ENCODE measurements around the gene FAF1. TPM values are rescaled to one million over a fixed set of nuclear protein-coding genes. Genes with fewer than 3 reads are reported as not detected.

Gene FAF1
- total RNA-seq, 1 experiment from 2014 or later, result 109 TPM

DNA sequence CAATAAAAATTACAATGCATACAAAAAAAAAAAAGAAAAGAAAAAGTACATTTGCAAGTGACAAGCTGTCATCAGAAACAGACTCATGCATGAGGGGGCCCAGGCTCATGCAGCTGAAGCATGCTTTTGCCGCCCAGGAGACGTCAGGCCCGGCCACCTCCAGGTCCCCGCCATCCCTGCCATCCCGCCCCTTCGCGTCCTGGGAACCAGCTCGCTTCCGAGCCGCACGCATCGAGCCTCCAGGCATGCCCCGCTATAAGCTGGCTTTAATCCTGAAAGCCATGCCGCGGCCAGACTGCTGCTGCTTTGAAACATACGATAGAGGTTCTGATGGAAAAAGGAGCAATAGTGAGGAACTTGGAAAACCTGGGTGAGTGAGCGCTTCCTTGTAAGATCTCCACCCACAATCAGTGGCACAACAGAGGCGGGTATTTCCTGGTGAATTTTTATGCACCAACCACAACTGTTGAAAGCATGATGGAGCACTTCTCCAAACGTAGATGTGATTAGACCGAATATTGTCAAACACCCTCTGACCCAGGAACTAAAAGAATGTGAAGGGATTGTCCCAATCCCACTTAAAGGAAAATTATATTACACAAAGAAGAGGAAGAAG, 113.7 kb downstream of the FAF1 start:
- no TSS peak for BruUV-seq (replicated peaks)
- POLR2A ChIA-PET (ENCODE audit: low non-redundant PET), result no interaction called here
- Histone ChIP-seq H3K36me3 (ENCODE audit: insufficient read depth, low read length, poor library complexity, severe bottlenecking) (no peaks in the 10 kb centered on the region), H3K27ac (ENCODE audit: low read depth, low read length, poor library complexity, severe bottlenecking) (no peak overlapping the region), H3K4me1 (ENCODE audit: insufficient read depth, low read length, poor library complexity, severe bottlenecking) (no peaks in the 10 kb centered on the region), H3K9me3 (ENCODE audit: low read depth, low read length, poor library complexity, severe bottlenecking) (peaks cover 6% of the 10 kb centered on the region), H3K27me3 (replicated peaks; ENCODE audit: insufficient read depth, low read depth, low read length, poor library complexity) (no peaks in the 10 kb centered on the region), H3K4me3 (ENCODE audit: low read depth, low read length, poor library complexity, severe bottlenecking) (no peak overlapping the region)
- intact Hi-C loops (cut with micrococcal nuclease; ENCODE audit: unreplicated experiment), result no loop called here
- CTCF ChIA-PET, result interaction anchor here (0.6 kb wide), 1 partner anchor 83 kb away, joined by 3 read pairs; no protein-coding TSS in a partner anchor
- no peak for DNase-seq (ENCODE audit: low spot score)
- TF ChIP-seq EZH2 (IDR thresholded peaks at IDR 0.05; ENCODE audit: borderline replicate concordance, low read depth, low read length, poor library complexity, severe bottlenecking), result no peak
- TF ChIP-seq, protein P1, sequence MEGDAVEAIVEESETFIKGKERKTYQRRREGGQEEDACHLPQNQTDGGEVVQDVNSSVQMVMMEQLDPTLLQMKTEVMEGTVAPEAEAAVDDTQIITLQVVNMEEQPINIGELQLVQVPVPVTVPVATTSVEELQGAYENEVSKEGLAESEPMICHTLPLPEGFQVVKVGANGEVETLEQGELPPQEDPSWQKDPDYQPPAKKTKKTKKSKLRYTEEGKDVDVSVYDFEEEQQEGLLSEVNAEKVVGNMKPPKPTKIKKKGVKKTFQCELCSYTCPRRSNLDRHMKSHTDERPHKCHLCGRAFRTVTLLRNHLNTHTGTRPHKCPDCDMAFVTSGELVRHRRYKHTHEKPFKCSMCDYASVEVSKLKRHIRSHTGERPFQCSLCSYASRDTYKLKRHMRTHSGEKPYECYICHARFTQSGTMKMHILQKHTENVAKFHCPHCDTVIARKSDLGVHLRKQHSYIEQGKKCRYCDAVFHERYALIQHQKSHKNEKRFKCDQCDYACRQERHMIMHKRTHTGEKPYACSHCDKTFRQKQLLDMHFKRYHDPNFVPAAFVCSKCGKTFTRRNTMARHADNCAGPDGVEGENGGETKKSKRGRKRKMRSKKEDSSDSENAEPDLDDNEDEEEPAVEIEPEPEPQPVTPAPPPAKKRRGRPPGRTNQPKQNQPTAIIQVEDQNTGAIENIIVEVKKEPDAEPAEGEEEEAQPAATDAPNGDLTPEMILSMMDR (conservative IDR thresholded peaks at IDR 0.05; ENCODE audit: low read depth, low read length), result no peak

DNA sequence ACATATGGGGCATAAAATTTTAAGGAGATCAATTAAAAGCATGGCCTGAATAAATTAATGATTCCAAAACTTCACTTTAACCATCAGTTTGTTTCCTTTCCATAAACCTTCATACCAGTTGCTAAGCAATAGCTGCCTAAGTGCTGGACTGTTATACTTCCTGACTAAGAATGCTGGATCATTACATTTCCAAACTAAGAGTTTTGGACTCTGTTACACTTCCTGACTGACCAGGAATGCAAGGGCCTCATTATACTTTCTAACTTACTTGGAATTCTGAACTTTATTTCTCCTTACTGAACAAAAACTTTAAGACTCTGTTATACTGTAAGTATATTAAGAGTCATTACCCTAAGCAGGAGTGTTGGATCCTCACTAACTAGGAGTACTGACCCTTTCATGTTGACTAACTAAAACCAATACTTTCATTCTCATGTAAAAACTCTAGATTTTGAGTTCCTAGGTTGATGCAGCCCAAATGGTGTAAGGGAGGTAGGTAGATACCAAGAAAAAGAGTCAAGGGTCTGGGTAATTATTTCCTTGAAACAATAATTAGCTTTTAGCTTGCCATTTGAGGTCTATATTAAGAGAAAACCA, 118.2 kb downstream of the FAF1 start:
- no peak for TF ChIP-seq EZH2 (IDR thresholded peaks at IDR 0.05; ENCODE audit: borderline replicate concordance, low read depth, low read length, poor library complexity, severe bottlenecking)
- TF ChIP-seq, protein P1 (conservative IDR thresholded peaks at IDR 0.05; ENCODE audit: low read depth, low read length), result no peak
- intact Hi-C loops (cut with micrococcal nuclease; ENCODE audit: unreplicated experiment), result no loop called here
- Histone ChIP-seq H3K36me3 (ENCODE audit: insufficient read depth, low read length, poor library complexity, severe bottlenecking) (no peaks in the 10 kb centered on the region), H3K4me1 (ENCODE audit: insufficient read depth, low read length, poor library complexity, severe bottlenecking) (no peaks in the 10 kb centered on the region), H3K9me3 (ENCODE audit: low read depth, low read length, poor library complexity, severe bottlenecking) (no peaks in the 10 kb centered on the region), H3K4me3 (ENCODE audit: low read depth, low read length, poor library complexity, severe bottlenecking) (no peak overlapping the region), H3K27ac (ENCODE audit: low read depth, low read length, poor library complexity, severe bottlenecking) (no peak overlapping the region), H3K27me3 (replicated peaks; ENCODE audit: insufficient read depth, low read depth, low read length, poor library complexity) (no peaks in the 10 kb centered on the region)
- ChIA-PET POLR2A (ENCODE audit: low non-redundant PET) (no interaction called here), CTCF (no interaction called here)
- BruUV-seq (replicated peaks), result no TSS peak
- no peak for DNase-seq (ENCODE audit: low spot score)

DNA sequence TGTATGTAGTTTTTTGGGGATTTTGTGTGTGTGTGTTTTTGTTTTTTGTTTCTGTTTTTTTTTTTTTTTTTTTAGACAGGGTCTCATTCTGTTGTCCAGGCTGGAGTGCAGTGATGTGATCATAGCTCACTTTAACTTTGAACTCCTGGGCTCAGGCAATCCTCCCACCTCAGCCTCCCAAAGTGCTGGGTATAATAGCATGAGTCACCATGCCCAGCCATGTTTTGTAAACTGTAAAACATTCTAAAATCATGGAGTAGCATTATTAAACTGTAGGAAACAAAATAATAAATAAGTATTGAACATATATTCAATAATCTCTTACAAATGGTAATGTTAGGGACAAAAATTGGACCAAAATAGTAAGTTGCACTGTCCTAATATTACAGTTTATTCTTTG, 124.0 kb downstream of the FAF1 start:
- ChIA-PET POLR2A (ENCODE audit: low non-redundant PET) (no interaction called here), CTCF (no interaction called here)
- BruUV-seq (replicated peaks), result no TSS peak
- TF ChIP-seq, protein P1 (conservative IDR thresholded peaks at IDR 0.05; ENCODE audit: low read depth, low read length), result no peak
- no peak for TF ChIP-seq EZH2 (IDR thresholded peaks at IDR 0.05; ENCODE audit: borderline replicate concordance, low read depth, low read length, poor library complexity, severe bottlenecking)
- Histone ChIP-seq H3K27me3 (replicated peaks; ENCODE audit: insufficient read depth, low read depth, low read length, poor library complexity) (no peaks in the 10 kb centered on the region), H3K9me3 (ENCODE audit: low read depth, low read length, poor library complexity, severe bottlenecking) (peaks cover 15% of the 10 kb centered on the region), H3K4me3 (ENCODE audit: low read depth, low read length, poor library complexity, severe bottlenecking) (no peak overlapping the region), H3K4me1 (ENCODE audit: insufficient read depth, low read length, poor library complexity, severe bottlenecking) (no peaks in the 10 kb centered on the region), H3K36me3 (ENCODE audit: insufficient read depth, low read length, poor library complexity, severe bottlenecking) (no peaks in the 10 kb centered on the region), H3K27ac (ENCODE audit: low read depth, low read length, poor library complexity, severe bottlenecking) (no peak overlapping the region)
- intact Hi-C loops (cut with micrococcal nuclease; ENCODE audit: unreplicated experiment), result no loop called here
- DNase-seq (ENCODE audit: low spot score), result no peak
